GM18505 (cell line): ENCODE results near the gene DCDC2.

Experiments
- ATAC-seq: cut with Tn5 transposase; IDR thresholded peaks from one replicate; pipeline ENCODE4 v1.9.1; 2021; ENCODE audit not compliant: unreplicated experiment
- POLR2A ChIP-seq: IDR thresholded peaks from 4 replicates; pipeline ENCODE4 v1.6.1; 2011; ENCODE audit warnings: borderline replicate concordance; ENCODE audit not compliant: insufficient read depth, insufficient read length; ENCODE audit errors: extremely low read depth

DCDC2 gene

DNA sequence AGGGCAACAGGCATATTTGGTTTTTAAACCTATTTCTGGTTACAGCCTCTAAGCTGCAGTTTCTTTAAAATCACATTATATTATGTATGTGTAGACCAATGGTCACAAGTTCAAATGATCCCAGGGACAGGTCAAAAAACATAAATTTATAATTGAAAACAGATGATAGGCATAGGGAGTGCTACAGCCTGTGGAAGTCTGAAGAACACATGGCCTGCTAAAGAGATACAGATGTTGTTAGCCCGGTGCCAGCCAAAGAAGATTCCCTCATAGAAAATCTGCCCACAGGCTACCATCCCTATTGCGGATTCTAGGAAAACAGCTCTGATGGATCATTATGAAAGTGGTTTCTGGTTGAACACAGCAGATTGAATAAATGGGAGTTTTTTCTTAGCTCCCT, 166.5 kb downstream of the DCDC2 start:
- no peak for TF ChIP-seq POLR2A

DNA sequence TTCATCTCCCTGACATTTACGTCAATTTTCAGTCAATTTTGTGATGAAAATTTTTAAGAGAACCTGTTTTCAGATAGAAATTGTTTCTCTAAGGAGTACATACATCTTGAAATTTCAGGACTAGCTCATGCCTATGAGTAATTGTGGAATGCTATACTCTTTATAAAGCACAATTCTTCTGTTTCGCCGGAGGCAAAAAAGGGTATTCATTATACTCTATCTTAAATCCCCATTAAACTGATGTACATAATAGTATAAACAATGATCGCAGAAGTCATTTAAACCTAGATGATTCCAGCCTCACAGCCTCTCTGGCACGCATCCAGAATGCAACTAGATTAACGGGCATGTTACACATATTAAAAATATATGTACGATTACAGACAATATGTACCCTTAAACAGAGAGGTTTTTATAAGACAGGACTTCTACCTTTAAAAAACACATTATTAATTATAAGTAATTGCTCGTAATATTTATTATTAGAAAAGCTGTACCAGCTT, 169.2 kb downstream of the DCDC2 start:
- no peak for TF ChIP-seq POLR2A
- ATAC-seq, result no peak

More for the DNA sequence above, 166.5 kb downstream of the DCDC2 start:
- no peak for ATAC-seq

DNA sequence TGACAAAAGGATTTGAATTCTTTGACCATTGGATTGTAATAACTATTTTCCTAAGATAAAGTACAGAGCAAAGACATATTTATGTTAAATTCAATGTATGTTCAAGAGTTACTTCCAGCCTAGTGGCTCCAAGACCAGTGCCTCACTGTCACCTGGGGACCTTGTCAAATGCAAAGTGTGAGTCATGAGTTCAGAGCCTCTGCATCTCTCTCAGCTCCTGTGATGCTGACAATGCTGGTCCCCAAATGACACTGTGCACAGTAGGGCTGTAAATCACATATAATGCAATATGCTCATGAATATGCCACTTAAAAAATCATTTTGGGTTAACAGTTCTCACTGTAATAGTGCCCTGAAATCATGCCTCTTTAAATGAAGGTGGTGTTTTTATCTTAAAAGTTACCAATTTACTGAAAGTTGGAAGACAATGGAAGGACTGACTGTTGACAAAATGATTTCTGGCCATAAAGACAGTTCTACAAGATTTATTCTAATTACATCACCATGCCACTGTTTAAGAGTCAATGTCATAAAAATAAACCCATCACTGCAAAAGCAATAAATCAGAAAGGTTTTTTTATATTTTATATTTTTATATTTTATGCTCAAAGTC, 169.8 kb downstream of the DCDC2 start:
- no peak for TF ChIP-seq POLR2A
- no peak for ATAC-seq

DNA sequence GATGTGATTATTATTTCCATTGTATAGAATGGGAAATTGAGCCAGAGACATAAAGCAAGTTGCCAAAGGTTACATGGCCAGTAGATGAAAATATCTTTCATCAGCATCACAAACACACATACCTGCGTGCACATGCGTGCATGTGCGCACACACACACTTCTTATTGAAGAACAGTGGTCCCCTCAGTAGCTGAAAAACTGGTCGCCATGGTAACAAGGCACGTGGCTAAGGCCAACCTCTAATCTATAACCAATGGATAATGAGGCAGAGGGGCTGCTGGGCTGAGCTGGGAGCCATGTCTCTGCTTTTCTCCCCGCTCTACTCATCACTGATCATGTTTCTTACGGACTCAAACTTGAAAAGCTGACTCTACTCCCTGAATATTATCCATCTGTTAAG, 171.5 kb downstream of the DCDC2 start:
- no peak for TF ChIP-seq POLR2A
- ATAC-seq, result no peak

DNA sequence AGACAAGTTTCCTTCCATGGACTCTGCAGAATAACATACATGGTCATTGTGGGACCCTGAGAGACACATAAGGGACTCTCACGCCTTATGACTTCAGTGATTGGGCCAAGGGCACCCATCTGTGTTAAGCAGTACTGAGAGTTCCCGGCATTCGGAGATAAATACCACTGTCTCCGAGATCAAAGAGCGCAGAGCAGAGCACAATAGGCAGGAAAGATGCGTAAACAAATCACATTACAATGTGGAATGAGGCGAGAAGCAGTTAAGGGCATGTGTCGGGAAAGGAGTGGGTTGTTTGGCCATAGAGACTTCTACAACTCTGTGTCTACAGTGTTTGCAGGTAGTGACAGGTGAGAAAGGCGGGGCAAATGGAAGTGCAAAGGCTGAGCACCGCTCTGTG, 174.3 kb downstream of the DCDC2 start:
- TF ChIP-seq POLR2A, result no peak

DNA sequence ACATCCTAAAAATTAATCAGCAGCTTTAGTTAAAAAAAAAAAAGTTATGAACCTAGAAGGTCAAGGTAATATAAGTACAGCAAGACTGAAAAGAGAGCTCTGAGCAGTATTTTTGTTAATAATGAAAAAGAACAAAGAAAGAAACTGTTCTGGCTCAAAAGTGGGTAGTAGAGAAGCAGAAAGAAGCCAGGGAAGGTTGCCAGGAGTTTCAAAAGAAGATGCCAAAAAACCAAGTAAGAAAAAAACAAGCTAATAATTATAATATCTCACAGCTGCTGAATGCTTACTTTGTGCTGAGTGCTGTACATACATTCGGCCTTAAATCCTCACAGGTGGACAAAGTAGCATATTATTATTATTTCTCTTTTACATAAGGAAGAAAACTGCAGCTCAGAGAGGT, 200.0 kb downstream of the DCDC2 start:
- no peak for ATAC-seq
- TF ChIP-seq POLR2A, result no peak

More for the DNA sequence above, 174.3 kb downstream of the DCDC2 start:
- ATAC-seq, result no peak

DNA sequence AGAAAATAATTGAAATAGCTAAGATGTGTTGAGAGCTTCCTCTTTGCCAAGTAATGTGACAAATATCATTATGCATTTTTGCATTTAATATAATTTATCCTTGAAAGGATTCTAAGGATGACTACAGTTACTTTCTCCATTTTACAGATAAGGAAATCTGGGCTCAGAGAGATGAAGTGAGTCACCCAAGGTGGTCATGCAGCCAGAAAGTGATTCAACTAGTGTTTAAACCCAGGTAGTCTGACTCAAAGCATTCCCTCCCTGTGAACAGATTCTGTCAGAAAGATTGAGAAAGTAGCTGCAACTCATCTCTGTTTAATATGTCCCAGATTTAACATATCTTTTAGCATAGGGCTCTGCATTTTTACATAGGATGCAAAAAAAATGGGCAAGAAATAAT, 203.7 kb downstream of the DCDC2 start:
- no peak for TF ChIP-seq POLR2A
- no peak for ATAC-seq

DNA sequence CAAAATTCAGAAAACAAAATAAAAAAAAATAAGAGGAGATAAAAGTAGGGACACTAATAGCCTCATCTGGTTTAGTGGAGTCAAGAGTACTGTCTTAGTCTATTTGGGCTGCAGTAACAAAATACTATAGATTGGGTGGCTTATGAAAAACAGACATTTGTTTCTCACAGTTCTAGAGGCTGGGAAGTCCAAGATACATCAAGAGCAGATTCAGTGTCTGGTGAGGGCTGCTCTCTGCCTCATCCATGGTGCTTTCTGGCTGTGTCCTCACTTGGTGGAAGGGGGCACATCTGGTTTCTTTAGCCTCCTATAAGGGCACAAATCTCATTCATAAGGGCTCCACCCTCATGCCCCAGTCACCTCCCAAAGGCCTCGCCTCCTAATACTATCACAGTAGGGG, 205.8 kb downstream of the DCDC2 start:
- no peak for ATAC-seq
- TF ChIP-seq POLR2A, result no peak

DNA sequence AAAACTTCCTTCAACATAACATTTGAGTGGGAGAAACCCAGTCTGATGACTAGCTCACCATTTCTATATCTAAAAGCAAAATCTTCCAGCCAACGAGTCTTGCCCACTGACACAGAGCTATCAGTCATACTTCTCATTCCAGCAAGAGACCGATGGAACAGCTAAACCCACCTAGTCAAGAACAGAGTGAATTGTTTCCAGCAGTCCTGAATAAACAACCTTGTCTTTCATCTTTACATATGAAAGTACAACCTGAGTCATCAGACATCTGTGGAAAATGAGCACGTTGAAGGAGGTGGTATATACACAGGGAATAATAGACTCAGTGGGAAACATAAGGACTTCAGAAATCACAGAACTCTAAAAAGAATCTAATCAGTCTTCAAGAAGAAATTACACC, 208.0 kb downstream of the DCDC2 start:
- no peak for ATAC-seq
- no peak for TF ChIP-seq POLR2A

DNA sequence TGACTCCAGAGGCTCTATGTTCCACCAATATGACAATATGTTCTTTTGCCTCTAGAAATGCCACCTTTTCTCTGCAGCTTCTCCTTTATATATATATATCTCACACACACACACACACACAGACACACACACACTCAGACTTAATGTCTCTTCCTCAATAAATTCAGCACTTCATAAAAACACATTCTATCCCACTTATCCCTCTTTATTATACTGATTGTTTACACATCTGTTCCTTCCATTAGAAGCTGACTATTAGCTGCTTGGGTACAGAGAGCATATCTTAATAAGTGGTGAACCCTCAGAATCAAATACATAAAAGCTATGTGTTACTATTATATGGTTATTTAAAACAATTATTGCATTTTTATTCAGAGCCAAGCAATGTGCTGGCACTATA, 208.6 kb downstream of the DCDC2 start:
- no peak for TF ChIP-seq POLR2A
- no peak for ATAC-seq

DNA sequence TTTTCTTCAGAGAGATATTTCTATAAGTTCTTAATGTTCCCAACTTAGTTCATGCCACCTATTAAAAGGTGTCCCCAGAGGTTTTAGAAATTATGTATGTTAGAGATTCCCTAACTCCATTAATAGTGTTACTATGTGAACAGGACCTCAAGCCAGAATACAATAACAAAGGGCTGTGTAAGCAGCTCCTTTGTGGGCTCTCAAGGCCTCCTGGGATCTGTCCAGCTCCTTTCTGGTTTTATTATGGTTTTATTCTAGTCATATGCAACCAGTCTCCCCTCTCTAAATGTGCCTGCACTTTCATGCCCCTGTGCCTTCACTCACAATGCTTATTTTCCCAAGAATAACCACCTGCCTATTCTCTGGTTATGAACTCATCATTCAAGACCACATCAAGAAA, 209.2 kb downstream of the DCDC2 start:
- TF ChIP-seq POLR2A, result no peak
- no peak for ATAC-seq

DNA sequence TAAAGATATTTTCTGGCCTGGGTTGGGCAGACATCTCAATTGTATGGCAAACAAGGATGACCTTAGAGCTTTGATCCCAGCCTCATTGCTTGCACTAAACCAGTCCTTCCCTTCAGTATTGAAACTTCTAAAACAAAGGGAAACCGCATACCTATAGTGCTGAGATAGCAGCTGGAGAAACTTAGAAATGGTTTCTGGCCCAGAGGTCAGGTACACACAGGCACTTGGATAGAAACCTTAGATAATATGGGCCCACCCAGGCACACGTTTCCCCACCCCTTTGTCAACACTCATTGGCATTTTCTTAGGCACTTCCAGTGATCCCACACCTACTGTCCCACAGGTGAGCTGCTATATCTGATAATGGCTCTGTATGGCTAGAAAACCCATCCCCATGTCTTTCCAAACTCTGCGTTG, 209.7 kb downstream of the DCDC2 start:
- ATAC-seq, result no peak
- TF ChIP-seq POLR2A, result no peak

DNA sequence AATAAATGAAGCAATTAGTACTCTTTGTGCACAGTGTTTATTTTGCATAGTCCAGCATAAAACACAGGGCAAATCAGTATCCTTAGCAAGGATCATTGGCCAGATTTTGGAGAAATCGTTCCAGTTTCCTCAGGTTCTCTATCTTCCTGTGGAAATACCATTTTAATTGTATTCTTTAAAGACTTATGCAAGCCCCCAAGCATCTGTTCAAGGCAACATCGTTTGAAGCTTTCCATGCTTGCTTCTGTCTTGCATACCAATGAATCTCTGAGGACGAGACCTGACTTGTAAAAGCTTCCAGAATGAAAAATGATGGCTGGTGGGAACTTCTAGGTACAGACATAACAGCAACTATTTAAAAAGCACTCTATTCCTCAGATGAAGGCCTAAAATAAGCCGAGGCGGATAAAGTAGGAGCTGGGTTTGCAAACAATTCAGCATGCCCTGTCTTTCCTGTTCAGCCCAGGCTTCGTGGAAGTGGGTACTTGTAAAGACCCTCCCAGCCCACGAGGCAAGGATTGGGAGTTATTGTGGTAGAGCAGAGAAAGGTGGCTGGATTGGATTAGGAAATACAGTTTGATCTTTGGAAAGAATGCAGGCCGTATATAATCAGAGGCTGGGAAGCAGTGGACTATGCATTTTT, 210.2 kb downstream of the DCDC2 start:
- TF ChIP-seq POLR2A, result no peak
- ATAC-seq, result no peak

DNA sequence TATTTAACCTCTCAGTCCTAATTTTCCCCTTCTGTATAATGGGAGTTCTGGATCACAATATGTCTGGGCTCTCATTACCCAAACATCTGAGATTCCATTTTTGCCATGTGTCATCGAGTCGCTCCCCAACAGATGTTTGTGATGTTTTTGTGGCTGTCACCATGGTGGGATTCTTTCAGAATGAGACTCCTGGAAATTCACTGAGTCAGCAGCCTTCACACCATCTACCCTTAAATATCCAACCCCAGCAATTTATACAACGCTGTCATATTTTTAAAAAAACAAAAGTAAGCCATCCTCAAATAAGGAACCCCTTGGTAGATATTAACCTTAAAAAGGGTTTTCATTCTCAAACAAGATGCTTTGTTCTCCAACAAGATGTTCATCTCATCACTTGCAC, 211.0 kb downstream of the DCDC2 start:
- no peak for ATAC-seq
- no peak for TF ChIP-seq POLR2A
